Measurements from ENCODE around the gene TTBK2. TPM values are rescaled to one million over a fixed set of nuclear protein-coding genes. Genes with fewer than 3 reads are reported as not detected.

Gene TTBK2
- total RNA-seq, 1 experiment from 2014 or later, result 17.2 TPM

DNA sequence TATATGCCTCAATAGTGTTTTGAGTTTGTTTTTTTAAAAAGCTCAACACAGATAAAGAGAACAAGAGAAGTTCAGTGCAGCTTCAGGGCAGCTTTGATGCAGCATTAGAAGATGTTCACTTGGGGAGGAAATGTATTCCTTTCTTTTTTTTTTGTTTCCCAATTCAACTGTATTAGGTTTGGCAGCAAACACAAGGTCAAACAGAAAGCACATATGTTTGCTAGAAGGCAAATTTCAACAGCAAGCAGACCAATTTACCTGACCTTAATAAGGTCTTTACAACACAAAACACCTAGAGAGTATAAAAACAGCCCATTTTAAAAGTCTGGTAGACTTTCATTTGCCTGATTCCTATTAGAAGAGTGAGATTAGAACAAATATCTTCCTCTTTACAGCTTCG lies 176.4 kb downstream of the TTBK2 start:
- Histone ChIP-seq H3K27ac (ENCODE audit: low read length) (no peak overlapping the region), H3K4me3 (ENCODE audit: low read depth in 2 of 2, low read length in 2 of 2) (no peak overlapping the region), H3K36me3 (ENCODE audit: control insufficient read depth, insufficient read depth, low read length) (no peaks in the 10 kb centered on the region), H3K9me3 (ENCODE audit: control insufficient read depth, insufficient read depth, low read depth, low read length) (no peaks in the 10 kb centered on the region), H3K27me3 (ENCODE audit: control insufficient read depth, insufficient read depth, low read length) (no peaks in the 10 kb centered on the region), H3K4me1 (ENCODE audit: control insufficient read depth, insufficient read depth, low read length) (no peaks in the 10 kb centered on the region)
- no peak for ATAC-seq
- in situ Hi-C loops (cut with HindIII; ENCODE audit: low pct_unique_long_range_greater_than_20kb, low sequenced_read_pairs) (no loop called here), intact Hi-C loops (cut with micrococcal nuclease; ENCODE audit: unreplicated experiment) (no loop called here)
- POLR2A ChIA-PET, result no interaction called here
- BruUV-seq (replicated peaks), result no TSS peak
- no peak for DNase-seq (ENCODE audit: low read depth, low spot score)
- TF ChIP-seq, protein P1, sequence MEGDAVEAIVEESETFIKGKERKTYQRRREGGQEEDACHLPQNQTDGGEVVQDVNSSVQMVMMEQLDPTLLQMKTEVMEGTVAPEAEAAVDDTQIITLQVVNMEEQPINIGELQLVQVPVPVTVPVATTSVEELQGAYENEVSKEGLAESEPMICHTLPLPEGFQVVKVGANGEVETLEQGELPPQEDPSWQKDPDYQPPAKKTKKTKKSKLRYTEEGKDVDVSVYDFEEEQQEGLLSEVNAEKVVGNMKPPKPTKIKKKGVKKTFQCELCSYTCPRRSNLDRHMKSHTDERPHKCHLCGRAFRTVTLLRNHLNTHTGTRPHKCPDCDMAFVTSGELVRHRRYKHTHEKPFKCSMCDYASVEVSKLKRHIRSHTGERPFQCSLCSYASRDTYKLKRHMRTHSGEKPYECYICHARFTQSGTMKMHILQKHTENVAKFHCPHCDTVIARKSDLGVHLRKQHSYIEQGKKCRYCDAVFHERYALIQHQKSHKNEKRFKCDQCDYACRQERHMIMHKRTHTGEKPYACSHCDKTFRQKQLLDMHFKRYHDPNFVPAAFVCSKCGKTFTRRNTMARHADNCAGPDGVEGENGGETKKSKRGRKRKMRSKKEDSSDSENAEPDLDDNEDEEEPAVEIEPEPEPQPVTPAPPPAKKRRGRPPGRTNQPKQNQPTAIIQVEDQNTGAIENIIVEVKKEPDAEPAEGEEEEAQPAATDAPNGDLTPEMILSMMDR (IDR thresholded peaks at IDR 0.05), result no peak
- no peak for TF ChIP-seq SIN3A (IDR thresholded peaks at IDR 0.05; ENCODE audit: borderline replicate concordance, insufficient read depth, low read depth, low read length)
- no peak for TF ChIP-seq POLR2AphosphoS5 (IDR thresholded peaks at IDR 0.05; ENCODE audit: low read depth, low read length)
- TF ChIP-seq, protein P2, sequence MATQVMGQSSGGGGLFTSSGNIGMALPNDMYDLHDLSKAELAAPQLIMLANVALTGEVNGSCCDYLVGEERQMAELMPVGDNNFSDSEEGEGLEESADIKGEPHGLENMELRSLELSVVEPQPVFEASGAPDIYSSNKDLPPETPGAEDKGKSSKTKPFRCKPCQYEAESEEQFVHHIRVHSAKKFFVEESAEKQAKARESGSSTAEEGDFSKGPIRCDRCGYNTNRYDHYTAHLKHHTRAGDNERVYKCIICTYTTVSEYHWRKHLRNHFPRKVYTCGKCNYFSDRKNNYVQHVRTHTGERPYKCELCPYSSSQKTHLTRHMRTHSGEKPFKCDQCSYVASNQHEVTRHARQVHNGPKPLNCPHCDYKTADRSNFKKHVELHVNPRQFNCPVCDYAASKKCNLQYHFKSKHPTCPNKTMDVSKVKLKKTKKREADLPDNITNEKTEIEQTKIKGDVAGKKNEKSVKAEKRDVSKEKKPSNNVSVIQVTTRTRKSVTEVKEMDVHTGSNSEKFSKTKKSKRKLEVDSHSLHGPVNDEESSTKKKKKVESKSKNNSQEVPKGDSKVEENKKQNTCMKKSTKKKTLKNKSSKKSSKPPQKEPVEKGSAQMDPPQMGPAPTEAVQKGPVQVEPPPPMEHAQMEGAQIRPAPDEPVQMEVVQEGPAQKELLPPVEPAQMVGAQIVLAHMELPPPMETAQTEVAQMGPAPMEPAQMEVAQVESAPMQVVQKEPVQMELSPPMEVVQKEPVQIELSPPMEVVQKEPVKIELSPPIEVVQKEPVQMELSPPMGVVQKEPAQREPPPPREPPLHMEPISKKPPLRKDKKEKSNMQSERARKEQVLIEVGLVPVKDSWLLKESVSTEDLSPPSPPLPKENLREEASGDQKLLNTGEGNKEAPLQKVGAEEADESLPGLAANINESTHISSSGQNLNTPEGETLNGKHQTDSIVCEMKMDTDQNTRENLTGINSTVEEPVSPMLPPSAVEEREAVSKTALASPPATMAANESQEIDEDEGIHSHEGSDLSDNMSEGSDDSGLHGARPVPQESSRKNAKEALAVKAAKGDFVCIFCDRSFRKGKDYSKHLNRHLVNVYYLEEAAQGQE (IDR thresholded peaks at IDR 0.05; ENCODE audit: insufficient read depth in 1 of 2, low read depth in 2 of 2, low read length in 1 of 2), result no peak
- no peak for TF ChIP-seq TCF7L2 (IDR thresholded peaks at IDR 0.05; ENCODE audit: low read depth, low read length)
- CTCF ChIA-PET, result interaction anchor here (0.7 kb wide), 1 partner anchor 73 kb away, joined by 4 read pairs; no protein-coding TSS in a partner anchor

DNA sequence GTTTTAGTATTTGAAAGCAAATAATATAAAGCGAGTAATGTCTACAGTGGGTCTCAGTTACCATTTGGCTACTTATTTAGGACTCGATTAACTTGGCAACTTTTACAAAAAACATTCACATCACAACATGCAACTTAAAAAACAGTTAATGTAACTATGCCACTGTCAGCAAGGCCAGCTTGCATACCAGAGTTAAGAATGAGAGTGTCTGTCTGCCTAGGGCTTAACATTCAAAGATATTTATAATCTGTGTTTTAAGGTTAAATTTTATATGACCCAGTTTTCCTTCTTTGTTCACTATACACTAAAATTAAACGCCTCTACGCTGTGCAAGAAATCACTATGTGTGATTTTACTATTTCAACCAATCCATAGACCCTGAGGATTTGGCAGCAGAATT lies 178.4 kb downstream of the TTBK2 start:
- TF ChIP-seq, protein P2 (IDR thresholded peaks at IDR 0.05; ENCODE audit: insufficient read depth in 1 of 2, low read depth in 2 of 2, low read length in 1 of 2), result no peak
- TF ChIP-seq TCF7L2 (IDR thresholded peaks at IDR 0.05; ENCODE audit: low read depth, low read length), result no peak
- TF ChIP-seq, protein P1 (IDR thresholded peaks at IDR 0.05), result no peak
- no peak for TF ChIP-seq POLR2AphosphoS5 (IDR thresholded peaks at IDR 0.05; ENCODE audit: low read depth, low read length)
- no peak for TF ChIP-seq SIN3A (IDR thresholded peaks at IDR 0.05; ENCODE audit: borderline replicate concordance, insufficient read depth, low read depth, low read length)
- ATAC-seq (no peak), DNase-seq (ENCODE audit: low read depth, low spot score) (no peak)
- no TSS peak for BruUV-seq (replicated peaks)
- H3K4me1 ChIP-seq (ENCODE audit: control insufficient read depth, insufficient read depth, low read length), result no peaks in the 10 kb centered on the region
- CTCF ChIA-PET, result no interaction called here
- POLR2A ChIA-PET, result no interaction called here
- H3K36me3 ChIP-seq (ENCODE audit: control insufficient read depth, insufficient read depth, low read length), result no peaks in the 10 kb centered on the region
- intact Hi-C loops (cut with micrococcal nuclease; ENCODE audit: unreplicated experiment) (no loop called here), in situ Hi-C loops (cut with HindIII; ENCODE audit: low pct_unique_long_range_greater_than_20kb, low sequenced_read_pairs) (no loop called here)
- H3K4me3 ChIP-seq (ENCODE audit: low read depth in 2 of 2, low read length in 2 of 2), result no peak overlapping the region
- no peak overlapping the region for H3K27ac ChIP-seq (ENCODE audit: low read length)
- H3K9me3 ChIP-seq (ENCODE audit: control insufficient read depth, insufficient read depth, low read depth, low read length), result no peaks in the 10 kb centered on the region
- H3K27me3 ChIP-seq (ENCODE audit: control insufficient read depth, insufficient read depth, low read length), result no peaks in the 10 kb centered on the region

Data from Panc1 (cell line).